ENCODE measurements around the gene SDC1.

SDC1 gene

GRCh38 chr2:20173496-20174402 lies 51.2 kb downstream of the SDC1 start:
- no peak for TF ChIP-seq CTCF (IDR thresholded peaks at IDR 0.05; ENCODE audit: low read depth, low read length, missing control alignments)
- no peak for DNase-seq (ENCODE audit: extremely low read depth, low read depth)

GRCh38 chr2:20173064-20173463 lies 51.9 kb downstream of the SDC1 start:
- no peak for TF ChIP-seq CTCF (IDR thresholded peaks at IDR 0.05; ENCODE audit: low read depth, low read length, missing control alignments)
- DNase-seq (ENCODE audit: extremely low read depth, low read depth), result no peak
- H3K4me3 ChIP-seq (replicated peaks; ENCODE audit: low read depth, low read length), result no peak overlapping the region

More at GRCh38 chr2:20173496-20174402, 51.2 kb downstream of the SDC1 start:
- no peak overlapping the region for H3K4me3 ChIP-seq (replicated peaks; ENCODE audit: low read depth, low read length)

- DNase-seq (ENCODE audit: extremely low read depth, low read depth), result no peak
- H3K4me3 ChIP-seq (replicated peaks; ENCODE audit: low read depth, low read length), result no peak overlapping the region
- no peak for TF ChIP-seq CTCF (IDR thresholded peaks at IDR 0.05; ENCODE audit: low read depth, low read length, missing control alignments)
These were observed 52.5 kb downstream of the SDC1 start for GRCh38 chr2:20172273-20173055.

- H3K4me3 ChIP-seq (replicated peaks; ENCODE audit: low read depth, low read length), result no peak overlapping the region
- no peak for DNase-seq (ENCODE audit: extremely low read depth, low read depth)
- TF ChIP-seq CTCF (IDR thresholded peaks at IDR 0.05; ENCODE audit: low read depth, low read length, missing control alignments), result no peak
These were observed 53.4 kb downstream of the SDC1 start for GRCh38 chr2:20171445-20171977.

GRCh38 chr2:20170704-20171250 lies 54.2 kb downstream of the SDC1 start:
- no peak overlapping the region for H3K4me3 ChIP-seq (replicated peaks; ENCODE audit: low read depth, low read length)
- no peak for DNase-seq (ENCODE audit: extremely low read depth, low read depth)
- TF ChIP-seq CTCF (IDR thresholded peaks at IDR 0.05; ENCODE audit: low read depth, low read length, missing control alignments), result no peak

GRCh38 chr2:20169796-20170703 lies 54.9 kb downstream of the SDC1 start:
- H3K4me3 ChIP-seq (replicated peaks; ENCODE audit: low read depth, low read length), result no peak overlapping the region
- TF ChIP-seq CTCF (IDR thresholded peaks at IDR 0.05; ENCODE audit: low read depth, low read length, missing control alignments), result no peak
- DNase-seq (ENCODE audit: extremely low read depth, low read depth), result no peak
